ENCODE measurements around the gene MYBPC1. TPM values are rescaled to one million over a fixed set of nuclear protein-coding genes. Genes with fewer than 3 reads are reported as not detected.

Gene MYBPC1
- total and polyA plus RNA-seq, 2 of the 4 experiments (the other 2 are of a cell fraction), result not detected

DNA sequence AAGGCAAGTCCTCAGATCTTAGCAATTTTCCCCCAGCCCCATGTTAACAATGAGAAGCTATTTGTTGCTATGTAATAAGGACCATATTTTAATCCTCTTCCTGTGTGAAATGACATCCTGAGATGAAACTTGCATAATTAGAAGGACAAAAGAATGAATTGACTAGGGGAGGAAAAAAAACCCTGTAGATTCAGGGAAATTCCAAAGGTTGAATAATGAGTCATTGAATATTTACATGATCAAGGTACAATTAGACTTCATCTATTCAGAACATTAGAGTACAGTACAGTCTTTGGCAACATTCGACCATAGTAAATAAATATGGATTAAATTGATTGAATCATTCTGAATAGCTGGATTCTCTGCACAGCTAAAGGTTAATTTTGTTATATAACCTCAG lies 9.4 kb downstream of the MYBPC1 start:
- Histone ChIP-seq H3K4ac (ENCODE audit: low read depth, low read length) (no peak overlapping the region), H4K20me1 (ENCODE audit: insufficient read depth, low read length) (no peaks in the 10 kb centered on the region), H3K4me1 (ENCODE audit: control insufficient read depth, insufficient read depth, low read length) (no peaks in the 10 kb centered on the region), H3K14ac (replicated peaks; ENCODE audit: low read depth, low read length) (no peak overlapping the region), H2AFZ (replicated peaks; ENCODE audit: low read length, poor library complexity) (no peak overlapping the region), H3K9ac (ENCODE audit: low read depth, low read length) (no peak overlapping the region), H3K36me3 (ENCODE audit: control insufficient read depth, insufficient read depth, low read length) (no peaks in the 10 kb centered on the region), H3K18ac (ENCODE audit: low read depth, low read length) (no peak overlapping the region), H3K4me3 (ENCODE audit: insufficient read depth, low read depth, low read length) (no peak overlapping the region), H2AK9ac (replicated peaks; ENCODE audit: low read depth, low read length, poor library complexity) (no peak overlapping the region), H4K5ac (ENCODE audit: low read depth, low read length) (no peak overlapping the region), H3K27ac (ENCODE audit: insufficient read depth, low read length) (no peak overlapping the region), H3K4me2 (ENCODE audit: low read depth, low read length) (no peak overlapping the region), H4K8ac (ENCODE audit: low read depth in 2 of 2, low read length in 2 of 2) (no peak overlapping the region), H4K91ac (ENCODE audit: insufficient read depth, low read depth, low read length) (no peak overlapping the region), H3K56ac (ENCODE audit: extremely low read depth, insufficient read depth, low read length) (no peak overlapping the region), H2AK5ac (ENCODE audit: low read depth, low read length) (no peak overlapping the region), H2BK120ac (ENCODE audit: low read depth, low read length) (no peak overlapping the region), H2BK15ac (ENCODE audit: low read depth, low read length) (no peak overlapping the region), H2BK20ac (ENCODE audit: low read depth, low read length) (no peak overlapping the region), H3K27me3 (ENCODE audit: control insufficient read depth, insufficient read depth, low read length) (no peaks in the 10 kb centered on the region), H3K23ac (ENCODE audit: low read depth, low read length) (no peak overlapping the region), H3K9me3 (ENCODE audit: control insufficient read depth, insufficient read depth, low read length) (no peaks in the 10 kb centered on the region), H2BK5ac (ENCODE audit: low read depth, low read length, poor library complexity, severe bottlenecking) (no peak overlapping the region), H3K9me1 (ENCODE audit: insufficient read depth, low read length) (no peaks in the 10 kb centered on the region), H3K79me1 (ENCODE audit: low read depth in 1 of 2, low read length in 2 of 2) (no peaks in the 10 kb centered on the region)
- dilution Hi-C loops (cut with HindIII; ENCODE audit: low sequenced_read_pairs, unreplicated experiment) (no loop called here), intact Hi-C loops (cut with micrococcal nuclease) (no loop called here), in situ Hi-C loops (cut with MboI; ENCODE audit: low sequenced_read_pairs) (no loop called here)
- ATAC-seq (ENCODE audit: low read depth) (no peak), DNase-seq (no peak)
- CTCF ChIA-PET, result no interaction called here
- POLR2A ChIA-PET (ENCODE audit: unreplicated experiment), result no interaction called here
- no CpG with 5 or more reads among the region's 1 CpG for WGBS, 2 experiments (ENCODE audit: extremely low coverage in 2 of 2, insufficient read length in 1 of 2)
- no TSS peak for BruUV-seq (replicated peaks)
- no peak for TF ChIP-seq MAFK (IDR thresholded peaks at IDR 0.05; ENCODE audit: low read depth, low read length)
- TF ChIP-seq CHD1 (IDR thresholded peaks at IDR 0.05; ENCODE audit: low read depth, low read length), result no peak
- no peak for TF ChIP-seq RAD21 (IDR thresholded peaks at IDR 0.05; ENCODE audit: low read length)
- no peak for TF ChIP-seq MAZ (IDR thresholded peaks at IDR 0.05; ENCODE audit: borderline replicate concordance, low read depth, low read length)
- TF ChIP-seq SMC3 (IDR thresholded peaks at IDR 0.05; ENCODE audit: low read depth, low read length), result no peak
- TF ChIP-seq CEBPB (IDR thresholded peaks at IDR 0.05; ENCODE audit: low read depth, low read length), result no peak
- no peak for TF ChIP-seq MXI1 (IDR thresholded peaks at IDR 0.05; ENCODE audit: borderline replicate concordance, low read depth, low read length)
- TF ChIP-seq RFX5 (IDR thresholded peaks at IDR 0.05; ENCODE audit: low read depth, low read length), result no peak
- TF ChIP-seq, protein P1, sequence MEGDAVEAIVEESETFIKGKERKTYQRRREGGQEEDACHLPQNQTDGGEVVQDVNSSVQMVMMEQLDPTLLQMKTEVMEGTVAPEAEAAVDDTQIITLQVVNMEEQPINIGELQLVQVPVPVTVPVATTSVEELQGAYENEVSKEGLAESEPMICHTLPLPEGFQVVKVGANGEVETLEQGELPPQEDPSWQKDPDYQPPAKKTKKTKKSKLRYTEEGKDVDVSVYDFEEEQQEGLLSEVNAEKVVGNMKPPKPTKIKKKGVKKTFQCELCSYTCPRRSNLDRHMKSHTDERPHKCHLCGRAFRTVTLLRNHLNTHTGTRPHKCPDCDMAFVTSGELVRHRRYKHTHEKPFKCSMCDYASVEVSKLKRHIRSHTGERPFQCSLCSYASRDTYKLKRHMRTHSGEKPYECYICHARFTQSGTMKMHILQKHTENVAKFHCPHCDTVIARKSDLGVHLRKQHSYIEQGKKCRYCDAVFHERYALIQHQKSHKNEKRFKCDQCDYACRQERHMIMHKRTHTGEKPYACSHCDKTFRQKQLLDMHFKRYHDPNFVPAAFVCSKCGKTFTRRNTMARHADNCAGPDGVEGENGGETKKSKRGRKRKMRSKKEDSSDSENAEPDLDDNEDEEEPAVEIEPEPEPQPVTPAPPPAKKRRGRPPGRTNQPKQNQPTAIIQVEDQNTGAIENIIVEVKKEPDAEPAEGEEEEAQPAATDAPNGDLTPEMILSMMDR (conservative IDR thresholded peaks at IDR 0.05; ENCODE audit: low read depth, low read length), result no peak
- no peak for TF ChIP-seq RCOR1 (IDR thresholded peaks at IDR 0.05; ENCODE audit: insufficient replicate concordance, low read length)
- no peak for TF ChIP-seq NFE2L2 (IDR thresholded peaks at IDR 0.05; ENCODE audit: low read depth, low read length)
- no peak for TF ChIP-seq POLR2A (IDR thresholded peaks at IDR 0.05; ENCODE audit: low read depth, low read length)
- TF ChIP-seq BHLHE40 (IDR thresholded peaks at IDR 0.05; ENCODE audit: low read depth, low read length), result no peak
- TF ChIP-seq FOS (IDR thresholded peaks at IDR 0.05; ENCODE audit: low read depth, low read length), result no peak
- no peak for TF ChIP-seq USF2 (IDR thresholded peaks at IDR 0.05; ENCODE audit: low read depth, low read length)
- TF ChIP-seq ELK1 (IDR thresholded peaks at IDR 0.05; ENCODE audit: borderline replicate concordance, low read depth, low read length), result no peak

Measured in IMR-90 (cell line).